ENCODE data around the gene ACSL1.
"Not testable (repeated sequence)": the region's sequence is repeated elsewhere in the genome, so short reads cannot be mapped to it uniquely, and the experiment has no call there.

The ACSL1 gene

GRCh38 chr4:184745831-184746795 lies 79.7 kb downstream of the ACSL1 start:
- Histone ChIP-seq H3K9me3 (ENCODE audit: low read length) (no peaks in the 10 kb centered on the region), H3K27ac (ENCODE audit: low read depth, low read length) (peak overlapping the region; percentile 50), H3K36me3 (ENCODE audit: insufficient read depth, low read length) (no peaks in the 10 kb centered on the region), H3K4me3 (ENCODE audit: low read depth in 1 of 2, low read length in 2 of 2) (peak overlapping the region in 1 of 2 donors; percentile 29), H3K4me1 (ENCODE audit: insufficient read depth, low read length) (peaks cover 25% of the 10 kb centered on the region), H3K27me3 (ENCODE audit: control insufficient read depth in 1 of 2, insufficient read depth in 2 of 2, low read length in 2 of 2) (no peaks in the 10 kb centered on the region), H3K9ac (ENCODE audit: low read length) (no peak overlapping the region)

GRCh38 chr4:184744236-184744635 lies 81.5 kb downstream of the ACSL1 start:
- Histone ChIP-seq H3K4me1 (ENCODE audit: insufficient read depth, low read length) (peaks cover 25% of the 10 kb centered on the region), H3K27me3 (ENCODE audit: control insufficient read depth in 1 of 2, insufficient read depth in 2 of 2, low read length in 2 of 2) (no peaks in the 10 kb centered on the region), H3K9ac (ENCODE audit: low read length) (no peak overlapping the region), H3K27ac (ENCODE audit: low read depth, low read length) (no peak overlapping the region), H3K9me3 (ENCODE audit: low read length) (no peaks in the 10 kb centered on the region), H3K4me3 (ENCODE audit: low read depth in 1 of 2, low read length in 2 of 2) (no peak overlapping the region), H3K36me3 (ENCODE audit: insufficient read depth, low read length) (no peaks in the 10 kb centered on the region)

- Histone ChIP-seq H3K9me3 (ENCODE audit: low read length) (no peaks in the 10 kb centered on the region), H3K4me1 (ENCODE audit: insufficient read depth, low read length) (peaks cover 25% of the 10 kb centered on the region), H3K27me3 (ENCODE audit: control insufficient read depth in 1 of 2, insufficient read depth in 2 of 2, low read length in 2 of 2) (no peaks in the 10 kb centered on the region), H3K36me3 (ENCODE audit: insufficient read depth, low read length) (no peaks in the 10 kb centered on the region), H3K27ac (ENCODE audit: low read depth, low read length) (no peak overlapping the region), H3K4me3 (ENCODE audit: low read depth in 1 of 2, low read length in 2 of 2) (no peak overlapping the region), H3K9ac (ENCODE audit: low read length) (no peak overlapping the region)
Observed at GRCh38 chr4:184743650-184744049, 82.1 kb downstream of the ACSL1 start.

GRCh38 chr4:184741651-184742050 lies 84.1 kb downstream of the ACSL1 start:
- H3K9me3 ChIP-seq (ENCODE audit: low read length); H3K27me3 ChIP-seq (ENCODE audit: control insufficient read depth in 1 of 2, insufficient read depth in 2 of 2, low read length in 2 of 2); H3K9ac ChIP-seq (ENCODE audit: low read length); H3K27ac ChIP-seq (ENCODE audit: low read depth, low read length); H3K4me3 ChIP-seq (ENCODE audit: low read depth in 1 of 2, low read length in 2 of 2); H3K36me3 ChIP-seq (ENCODE audit: insufficient read depth, low read length): not testable (repeated sequence)
- H3K4me1 ChIP-seq (ENCODE audit: insufficient read depth, low read length), result peaks cover 14% of the 10 kb centered on the region

- Histone ChIP-seq H3K9me3 (ENCODE audit: low read length) (no peaks in the 10 kb centered on the region), H3K4me3 (ENCODE audit: low read depth in 1 of 2, low read length in 2 of 2) (no peak overlapping the region)
Observed at GRCh38 chr4:184740980-184741391, 84.8 kb downstream of the ACSL1 start.

GRCh38 chr4:184739575-184739974 lies 86.2 kb downstream of the ACSL1 start:
- not testable (repeated sequence) for H3K27ac ChIP-seq (ENCODE audit: low read depth, low read length); H3K4me1 ChIP-seq (ENCODE audit: insufficient read depth, low read length); H3K9ac ChIP-seq (ENCODE audit: low read length); H3K9me3 ChIP-seq (ENCODE audit: low read length); H3K27me3 ChIP-seq (ENCODE audit: control insufficient read depth in 1 of 2, insufficient read depth in 2 of 2, low read length in 2 of 2); H3K4me3 ChIP-seq (ENCODE audit: low read depth in 1 of 2, low read length in 2 of 2); H3K36me3 ChIP-seq (ENCODE audit: insufficient read depth, low read length)

More at GRCh38 chr4:184740980-184741391, 84.8 kb downstream of the ACSL1 start:
- no peak overlapping the region for H3K27ac ChIP-seq (ENCODE audit: low read depth, low read length)
- H3K36me3 ChIP-seq (ENCODE audit: insufficient read depth, low read length), result no peaks in the 10 kb centered on the region
- peaks cover 7% of the 10 kb centered on the region for H3K4me1 ChIP-seq (ENCODE audit: insufficient read depth, low read length)
- H3K27me3 ChIP-seq (ENCODE audit: control insufficient read depth in 1 of 2, insufficient read depth in 2 of 2, low read length in 2 of 2), result no peaks in the 10 kb centered on the region
- no peak overlapping the region for H3K9ac ChIP-seq (ENCODE audit: low read length)

- Histone ChIP-seq H3K9ac (ENCODE audit: low read length) (no peak overlapping the region), H3K9me3 (ENCODE audit: low read length) (no peaks in the 10 kb centered on the region), H3K36me3 (ENCODE audit: insufficient read depth, low read length) (no peaks in the 10 kb centered on the region), H3K4me1 (ENCODE audit: insufficient read depth, low read length) (peaks cover 10% of the 10 kb centered on the region), H3K4me3 (ENCODE audit: low read depth in 1 of 2, low read length in 2 of 2) (peak overlapping the region; percentile 64 to 81), H3K27me3 (ENCODE audit: control insufficient read depth in 1 of 2, insufficient read depth in 2 of 2, low read length in 2 of 2) (no peaks in the 10 kb centered on the region), H3K27ac (ENCODE audit: low read depth, low read length) (no peak overlapping the region)
Observed at GRCh38 chr4:184734758-184735157, 91.0 kb downstream of the ACSL1 start.

GRCh38 chr4:184733654-184734524 lies 91.9 kb downstream of the ACSL1 start, which contains the start of gene CENPU:
TSS of gene CENPU (minus strand) at chr4:184734096. CDS start at chr4:184734062, 34 bp downstream.
- Histone ChIP-seq H3K27ac (ENCODE audit: low read depth, low read length) (peak within 1 kb of the TSS; percentile 54), H3K9me3 (ENCODE audit: low read length) (no peaks in the 10 kb centered on the region), H3K4me3 (ENCODE audit: low read depth in 1 of 2, low read length in 2 of 2) (peak within 1 kb of the TSS; percentile 72 to 81), H3K9ac (ENCODE audit: low read length) (peak within 1 kb of the TSS; percentile 39), H3K4me1 (ENCODE audit: insufficient read depth, low read length) (peaks cover 10% of the 10 kb centered on the region), H3K36me3 (ENCODE audit: insufficient read depth, low read length) (no peaks in the 10 kb centered on the region), H3K27me3 (ENCODE audit: control insufficient read depth in 1 of 2, insufficient read depth in 2 of 2, low read length in 2 of 2) (no peaks in the 10 kb centered on the region)

- no peak overlapping the region for H3K4me3 ChIP-seq (ENCODE audit: low read depth in 1 of 2, low read length in 2 of 2)
Observed at GRCh38 chr4:184732126-184732525, 93.6 kb downstream of the ACSL1 start.

GRCh38 chr4:184731056-184731455 lies 94.7 kb downstream of the ACSL1 start:
- no peak overlapping the region for H3K4me3 ChIP-seq (ENCODE audit: low read depth in 1 of 2, low read length in 2 of 2)
- H3K27me3 ChIP-seq (ENCODE audit: control insufficient read depth in 1 of 2, insufficient read depth in 2 of 2, low read length in 2 of 2), result no peaks in the 10 kb centered on the region
- H3K4me1 ChIP-seq (ENCODE audit: insufficient read depth, low read length), result peaks cover 10% of the 10 kb centered on the region
- H3K9ac ChIP-seq (ENCODE audit: low read length), result no peak overlapping the region
- H3K9me3 ChIP-seq (ENCODE audit: low read length), result no peaks in the 10 kb centered on the region
- H3K27ac ChIP-seq (ENCODE audit: low read depth, low read length), result no peak overlapping the region
- H3K36me3 ChIP-seq (ENCODE audit: insufficient read depth, low read length), result no peaks in the 10 kb centered on the region

More at GRCh38 chr4:184732126-184732525, 93.6 kb downstream of the ACSL1 start:
- H3K27me3 ChIP-seq (ENCODE audit: control insufficient read depth in 1 of 2, insufficient read depth in 2 of 2, low read length in 2 of 2), result no peaks in the 10 kb centered on the region
- no peak overlapping the region for H3K27ac ChIP-seq (ENCODE audit: low read depth, low read length)
- no peaks in the 10 kb centered on the region for H3K36me3 ChIP-seq (ENCODE audit: insufficient read depth, low read length)
- peaks cover 10% of the 10 kb centered on the region for H3K4me1 ChIP-seq (ENCODE audit: insufficient read depth, low read length)
- no peaks in the 10 kb centered on the region for H3K9me3 ChIP-seq (ENCODE audit: low read length)
- H3K9ac ChIP-seq (ENCODE audit: low read length), result no peak overlapping the region

GRCh38 chr4:184729946-184730345 lies 95.8 kb downstream of the ACSL1 start:
- no peak overlapping the region for H3K4me3 ChIP-seq (ENCODE audit: low read depth in 1 of 2, low read length in 2 of 2)
- no peak overlapping the region for H3K27ac ChIP-seq (ENCODE audit: low read depth, low read length)
- H3K27me3 ChIP-seq (ENCODE audit: control insufficient read depth in 1 of 2, insufficient read depth in 2 of 2, low read length in 2 of 2), result no peaks in the 10 kb centered on the region
- H3K36me3 ChIP-seq (ENCODE audit: insufficient read depth, low read length), result no peaks in the 10 kb centered on the region
- H3K4me1 ChIP-seq (ENCODE audit: insufficient read depth, low read length), result peaks cover 10% of the 10 kb centered on the region
- no peak overlapping the region for H3K9ac ChIP-seq (ENCODE audit: low read length)
- H3K9me3 ChIP-seq (ENCODE audit: low read length), result no peaks in the 10 kb centered on the region
